Measurements from ENCODE around the gene MYO1D.

The MYO1D gene

DNA sequence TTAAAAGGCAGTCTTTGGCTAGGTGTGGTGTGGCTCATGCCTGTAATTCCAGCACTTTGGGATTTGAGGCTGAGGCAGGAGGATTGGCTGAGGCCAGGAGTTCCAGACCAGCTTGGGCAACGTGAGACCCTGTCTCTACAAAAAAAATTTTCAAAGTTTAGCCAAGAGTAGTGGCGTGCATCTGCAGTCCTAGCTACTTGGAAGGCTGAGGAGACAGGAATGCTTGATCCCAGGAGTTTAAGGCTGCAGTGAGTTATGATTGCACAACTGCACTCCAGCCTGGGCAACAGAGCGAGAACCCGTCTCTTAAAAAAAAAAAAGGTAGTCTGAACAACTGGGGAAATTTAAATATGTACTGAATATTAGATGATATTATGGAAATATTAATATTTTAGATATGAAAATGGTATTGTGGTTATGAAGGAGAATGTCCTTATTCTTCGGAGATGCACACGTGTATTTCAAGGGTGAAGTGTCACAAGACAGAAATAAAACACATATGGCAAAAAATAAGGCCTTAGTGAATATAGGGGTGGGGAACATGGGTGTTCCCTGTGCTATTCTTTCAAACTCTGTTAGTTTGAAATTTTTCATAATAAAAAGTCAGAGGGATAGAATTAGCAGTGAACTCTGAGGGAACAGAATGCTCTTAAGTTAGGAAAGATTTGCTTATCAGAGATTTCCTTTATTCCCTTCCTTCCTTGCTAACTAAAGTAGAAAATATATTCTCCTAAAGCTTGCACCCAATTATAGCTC lies 245.4 kb downstream of the MYO1D start:
- TF ChIP-seq ZBTB7A (IDR thresholded peaks at IDR 0.05; ENCODE audit: low read depth) (no peak), CEBPB (IDR thresholded peaks at IDR 0.05) (peak; percentile 16; the same call in 1 of the 2 replicates)

DNA sequence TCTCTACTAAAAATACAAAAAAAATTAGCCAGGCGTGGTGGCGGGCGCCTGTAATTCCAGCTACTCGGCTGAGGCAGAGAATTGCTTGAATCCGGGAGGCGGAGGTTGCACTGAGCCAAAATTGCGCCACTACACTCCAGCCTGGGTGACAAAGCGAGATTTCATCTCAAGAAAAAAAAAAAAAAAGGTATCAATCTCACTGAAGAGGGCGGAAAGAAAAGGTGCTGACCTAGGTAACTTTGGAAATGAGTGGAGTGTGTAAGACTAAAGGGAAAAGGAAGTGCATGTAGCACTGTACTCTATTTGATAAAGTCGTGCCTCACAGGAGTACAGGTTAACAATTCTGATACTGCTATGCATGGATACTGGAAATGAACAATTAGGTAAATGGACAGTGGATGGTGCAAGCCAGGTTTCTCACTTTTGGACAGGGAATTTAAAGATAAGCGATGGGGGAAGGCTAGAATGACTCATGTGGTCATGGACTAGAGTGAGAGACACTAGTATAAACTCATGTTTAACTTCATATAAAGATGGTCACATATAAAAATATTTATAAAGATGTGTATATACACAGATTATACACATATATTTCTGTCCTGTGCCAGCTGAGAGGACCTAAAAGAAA lies 247.2 kb downstream of the MYO1D start:
- TF ChIP-seq TEAD4 (IDR thresholded peaks at IDR 0.05) (no peak), FOXM1 (IDR thresholded peaks at IDR 0.05; ENCODE audit: borderline replicate concordance, low read depth) (no peak), EGR1 (IDR thresholded peaks at IDR 0.05) (no peak), NFIC (IDR thresholded peaks at IDR 0.05) (no peak), TCF12 (IDR thresholded peaks at IDR 0.05; ENCODE audit: low read depth) (no peak)

DNA sequence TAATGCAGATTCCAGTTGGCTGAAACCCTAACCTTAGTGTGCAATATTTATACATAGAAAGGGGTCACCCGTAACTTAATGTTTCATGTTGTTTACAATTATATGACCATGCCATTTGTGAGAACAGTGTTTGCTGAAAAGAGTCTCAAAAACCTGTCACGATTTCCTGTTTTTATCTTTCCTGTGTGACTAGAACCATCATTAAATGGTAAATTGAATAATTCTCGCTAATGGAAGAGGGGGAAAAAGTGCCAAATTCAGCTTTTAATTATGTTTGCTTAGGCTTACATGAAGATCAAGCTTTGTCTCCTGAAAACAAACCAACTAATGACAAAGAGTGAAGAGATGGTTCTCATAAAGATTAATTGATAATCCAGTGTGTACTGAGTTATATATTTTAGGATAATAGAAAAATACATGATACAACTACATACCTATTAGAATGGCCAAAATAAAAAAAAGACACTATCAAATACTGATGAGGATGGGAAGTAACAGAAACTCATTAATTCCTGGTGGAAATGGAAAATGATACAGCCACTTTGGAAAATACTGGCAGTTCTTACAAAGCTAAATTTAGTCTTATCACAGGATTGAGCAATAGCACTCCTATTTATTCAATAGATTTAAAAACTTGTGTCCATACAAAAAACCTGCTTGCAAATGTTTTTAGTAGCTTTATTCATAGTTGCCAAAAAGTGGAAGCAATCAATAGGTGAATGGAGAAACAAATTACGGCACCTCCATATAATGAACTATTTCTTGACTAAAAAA lies 248.5 kb downstream of the MYO1D start:
- TF ChIP-seq, protein P1, sequence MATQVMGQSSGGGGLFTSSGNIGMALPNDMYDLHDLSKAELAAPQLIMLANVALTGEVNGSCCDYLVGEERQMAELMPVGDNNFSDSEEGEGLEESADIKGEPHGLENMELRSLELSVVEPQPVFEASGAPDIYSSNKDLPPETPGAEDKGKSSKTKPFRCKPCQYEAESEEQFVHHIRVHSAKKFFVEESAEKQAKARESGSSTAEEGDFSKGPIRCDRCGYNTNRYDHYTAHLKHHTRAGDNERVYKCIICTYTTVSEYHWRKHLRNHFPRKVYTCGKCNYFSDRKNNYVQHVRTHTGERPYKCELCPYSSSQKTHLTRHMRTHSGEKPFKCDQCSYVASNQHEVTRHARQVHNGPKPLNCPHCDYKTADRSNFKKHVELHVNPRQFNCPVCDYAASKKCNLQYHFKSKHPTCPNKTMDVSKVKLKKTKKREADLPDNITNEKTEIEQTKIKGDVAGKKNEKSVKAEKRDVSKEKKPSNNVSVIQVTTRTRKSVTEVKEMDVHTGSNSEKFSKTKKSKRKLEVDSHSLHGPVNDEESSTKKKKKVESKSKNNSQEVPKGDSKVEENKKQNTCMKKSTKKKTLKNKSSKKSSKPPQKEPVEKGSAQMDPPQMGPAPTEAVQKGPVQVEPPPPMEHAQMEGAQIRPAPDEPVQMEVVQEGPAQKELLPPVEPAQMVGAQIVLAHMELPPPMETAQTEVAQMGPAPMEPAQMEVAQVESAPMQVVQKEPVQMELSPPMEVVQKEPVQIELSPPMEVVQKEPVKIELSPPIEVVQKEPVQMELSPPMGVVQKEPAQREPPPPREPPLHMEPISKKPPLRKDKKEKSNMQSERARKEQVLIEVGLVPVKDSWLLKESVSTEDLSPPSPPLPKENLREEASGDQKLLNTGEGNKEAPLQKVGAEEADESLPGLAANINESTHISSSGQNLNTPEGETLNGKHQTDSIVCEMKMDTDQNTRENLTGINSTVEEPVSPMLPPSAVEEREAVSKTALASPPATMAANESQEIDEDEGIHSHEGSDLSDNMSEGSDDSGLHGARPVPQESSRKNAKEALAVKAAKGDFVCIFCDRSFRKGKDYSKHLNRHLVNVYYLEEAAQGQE (IDR thresholded peaks at IDR 0.05; ENCODE audit: low read depth), result no peak
- no peak for TF ChIP-seq FOXM1 (IDR thresholded peaks at IDR 0.05; ENCODE audit: borderline replicate concordance, low read depth)
- no peak for TF ChIP-seq RAD21 (IDR thresholded peaks at IDR 0.05; ENCODE audit: low read depth)
- TF ChIP-seq YY1 (IDR thresholded peaks at IDR 0.05; ENCODE audit: low read depth), result no peak
- TF ChIP-seq, protein P2, sequence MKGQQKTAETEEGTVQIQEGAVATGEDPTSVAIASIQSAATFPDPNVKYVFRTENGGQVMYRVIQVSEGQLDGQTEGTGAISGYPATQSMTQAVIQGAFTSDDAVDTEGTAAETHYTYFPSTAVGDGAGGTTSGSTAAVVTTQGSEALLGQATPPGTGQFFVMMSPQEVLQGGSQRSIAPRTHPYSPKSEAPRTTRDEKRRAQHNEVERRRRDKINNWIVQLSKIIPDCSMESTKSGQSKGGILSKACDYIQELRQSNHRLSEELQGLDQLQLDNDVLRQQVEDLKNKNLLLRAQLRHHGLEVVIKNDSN (IDR thresholded peaks at IDR 0.05), result no peak
- TF ChIP-seq NFIC (IDR thresholded peaks at IDR 0.05), result no peak
- TF ChIP-seq TEAD4 (IDR thresholded peaks at IDR 0.05), result no peak
- TF ChIP-seq CREB1 (IDR thresholded peaks at IDR 0.05; ENCODE audit: low read depth), result no peak
- no peak for TF ChIP-seq TCF12 (IDR thresholded peaks at IDR 0.05; ENCODE audit: low read depth)
- no peak for TF ChIP-seq EP300 (IDR thresholded peaks at IDR 0.05; ENCODE audit: borderline replicate concordance)
- no peak for TF ChIP-seq TAF1 (IDR thresholded peaks at IDR 0.05; ENCODE audit: low read depth)
- TF ChIP-seq CEBPB (IDR thresholded peaks at IDR 0.05), result no peak
- TF ChIP-seq ZBTB7A (IDR thresholded peaks at IDR 0.05; ENCODE audit: low read depth), result no peak
- TF ChIP-seq EGR1 (IDR thresholded peaks at IDR 0.05), result no peak
- TF ChIP-seq, protein P3, sequence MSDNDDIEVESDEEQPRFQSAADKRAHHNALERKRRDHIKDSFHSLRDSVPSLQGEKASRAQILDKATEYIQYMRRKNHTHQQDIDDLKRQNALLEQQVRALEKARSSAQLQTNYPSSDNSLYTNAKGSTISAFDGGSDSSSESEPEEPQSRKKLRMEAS (IDR thresholded peaks at IDR 0.05), result no peak

DNA sequence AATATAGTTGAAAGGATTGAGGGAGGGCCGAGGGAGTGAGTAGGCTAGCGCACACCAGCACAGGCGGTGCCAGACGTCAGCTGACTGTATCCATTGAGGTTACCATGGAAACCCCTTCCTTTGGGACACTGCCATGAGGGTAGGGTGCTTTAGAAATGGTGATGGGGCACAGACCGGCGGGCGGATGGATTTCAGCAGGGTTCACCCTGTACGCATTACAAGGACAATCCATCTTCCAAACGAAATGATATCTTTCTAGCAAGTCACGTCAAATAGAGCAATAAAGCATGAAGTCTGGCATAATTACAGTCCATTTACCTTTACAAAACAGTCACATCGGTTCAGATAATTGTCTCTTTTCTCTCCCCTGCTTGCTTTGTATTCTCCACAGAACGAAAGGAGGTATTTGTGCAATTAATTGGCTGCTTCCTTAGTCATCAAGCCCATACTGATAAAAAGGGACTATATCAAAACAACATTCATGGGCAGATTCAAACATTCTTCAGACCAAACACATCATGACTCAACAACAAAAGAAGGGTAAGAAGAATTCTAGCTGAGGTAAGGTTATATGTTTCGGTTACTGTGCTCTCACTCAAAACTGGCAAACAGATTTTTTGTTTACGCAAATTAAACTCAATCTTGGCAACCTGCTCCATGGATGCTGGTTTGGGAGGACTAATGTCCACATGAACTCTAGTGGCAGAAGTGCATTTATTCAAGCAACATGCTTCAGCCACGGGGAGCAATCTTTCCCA lies 249.5 kb downstream of the MYO1D start:
- TF ChIP-seq NFIC (IDR thresholded peaks at IDR 0.05) (no peak), FOXM1 (IDR thresholded peaks at IDR 0.05; ENCODE audit: borderline replicate concordance, low read depth) (no peak), CEBPB (IDR thresholded peaks at IDR 0.05) (no peak), YY1 (IDR thresholded peaks at IDR 0.05; ENCODE audit: low read depth) (no peak), RAD21 (IDR thresholded peaks at IDR 0.05; ENCODE audit: low read depth) (no peak), TCF12 (IDR thresholded peaks at IDR 0.05; ENCODE audit: low read depth) (no peak), CREB1 (IDR thresholded peaks at IDR 0.05; ENCODE audit: low read depth) (no peak), EP300 (IDR thresholded peaks at IDR 0.05; ENCODE audit: borderline replicate concordance) (no peak), TEAD4 (IDR thresholded peaks at IDR 0.05) (no peak), TAF1 (IDR thresholded peaks at IDR 0.05; ENCODE audit: low read depth) (no peak), EGR1 (IDR thresholded peaks at IDR 0.05) (no peak), ZBTB7A (IDR thresholded peaks at IDR 0.05; ENCODE audit: low read depth) (no peak)
- TF ChIP-seq, protein P1 (IDR thresholded peaks at IDR 0.05; ENCODE audit: low read depth), result no peak
- TF ChIP-seq, protein P2 (IDR thresholded peaks at IDR 0.05), result no peak
- TF ChIP-seq, protein P3 (IDR thresholded peaks at IDR 0.05), result no peak

DNA sequence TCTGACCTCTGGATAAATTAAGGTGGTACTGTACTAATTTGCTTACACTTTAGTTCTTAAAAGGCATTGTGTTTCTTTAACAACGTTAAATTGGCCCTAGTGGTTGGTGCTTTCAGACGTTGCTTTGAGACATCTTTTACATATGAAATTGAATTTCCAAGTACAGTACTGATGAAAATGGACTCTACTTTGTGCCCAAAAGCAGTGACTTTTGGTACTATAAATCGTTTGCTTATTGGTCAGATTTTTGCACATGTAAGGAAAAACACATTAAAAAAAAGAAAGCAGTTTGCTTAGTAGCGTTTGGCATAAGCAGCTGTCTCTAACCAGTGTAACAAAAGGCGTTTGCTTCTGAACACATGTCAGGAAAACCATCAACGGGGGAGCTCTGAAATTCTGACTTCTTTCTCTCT lies 250.5 kb downstream of the MYO1D start:
- TF ChIP-seq CREB1 (IDR thresholded peaks at IDR 0.05; ENCODE audit: low read depth), result no peak

Data from Ishikawa (cell line).